IMR-90 (cell line): ENCODE measurements around the gene PLPP4. TPM values are rescaled to one million over a fixed set of nuclear protein-coding genes. Genes with fewer than 3 reads are reported as not detected.

Experiments
- ATAC-seq: fragments of 200-7000 bp; cut with Tn5 transposase; 2 replicates; pipeline ENCODE4 v1.9.1; 2020; ENCODE audit warnings: low read depth, mild to moderate bottlenecking, moderate library complexity
- BruUV-seq: library from RNA; stranded (reverse); fragments of 400-500 nt; replicated peaks from 2 replicates; lab custom pipeline; 2021; lab: Mats Ljungman, UMichigan
- CTCF ChIA-PET: fragments of 300-600 bp; formaldehyde crosslinking; extraction: SDS; loops from one replicate; lab custom pipeline; 2021; ENCODE audit warnings: antibody characterized with exemption; lab: Yijun Ruan, JAX
- POLR2A ChIA-PET: fragments of 300-600 bp; sonication (Branson Sonifier 250); formaldehyde crosslinking; loops from one replicate; lab custom pipeline; 2022; ENCODE audit warnings: antibody characterized with exemption; ENCODE audit not compliant: unreplicated experiment; lab: Charles Lee
- DNase-seq: peaks from one replicate; pipeline ENCODE4 v3.0.0; 2013
- H2AFZ ChIP-seq: replicated peaks from 2 replicates; pipeline ENCODE3; 2013; ENCODE audit warnings: low read length, mild to moderate bottlenecking; ENCODE audit not compliant: poor library complexity
- H2AK5ac ChIP-seq: 2 replicates; pipeline ENCODE4 v1.6.1; 2013; ENCODE audit warnings: low read depth, low read length, inconsistent platforms
- H2AK9ac ChIP-seq: replicated peaks from 2 replicates; pipeline ENCODE3; 2013; ENCODE audit warnings: mild to moderate bottlenecking, low read depth, low read length, moderate library complexity; ENCODE audit not compliant: poor library complexity
- H2BK120ac ChIP-seq: 2 replicates; pipeline ENCODE4 v1.6.1; 2013; ENCODE audit warnings: low read depth, low read length, inconsistent platforms
- H2BK15ac ChIP-seq: 3 replicates; pipeline ENCODE4 v1.6.1; 2013; ENCODE audit warnings: low read depth, low read length, inconsistent platforms
- H2BK20ac ChIP-seq: 2 replicates; pipeline ENCODE4 v1.6.1; 2013; ENCODE audit warnings: low read depth, mild to moderate bottlenecking, inconsistent platforms, low read length, moderate library complexity
- H2BK5ac ChIP-seq: 2 replicates; pipeline ENCODE4 v1.6.1; 2013; ENCODE audit warnings: mild to moderate bottlenecking, low read depth, low read length, inconsistent platforms; ENCODE audit not compliant: poor library complexity, severe bottlenecking
- H3K14ac ChIP-seq: replicated peaks from 2 replicates; pipeline ENCODE4 v1.6.1; 2013; ENCODE audit warnings: low read depth, low read length, inconsistent platforms
- H3K18ac ChIP-seq: 2 replicates; pipeline ENCODE4 v1.6.1; 2013; ENCODE audit warnings: low read depth, low read length, control low read depth
- H3K23ac ChIP-seq: 2 replicates; pipeline ENCODE4 v1.6.1; 2013; ENCODE audit warnings: low read depth, low read length, inconsistent platforms
- H3K27ac ChIP-seq: 2 replicates; pipeline ENCODE4 v1.5.1; 2013; ENCODE audit warnings: mild to moderate bottlenecking, control low read depth, low read length; ENCODE audit not compliant: insufficient read depth
- H3K27me3 ChIP-seq: 2 replicates; pipeline ENCODE4 v1.6.1; 2013; ENCODE audit warnings: low read length; ENCODE audit not compliant: control insufficient read depth, insufficient read depth
- H3K36me3 ChIP-seq: 2 replicates; pipeline ENCODE4 v1.6.1; 2013; ENCODE audit warnings: low read length, mixed read lengths; ENCODE audit not compliant: control insufficient read depth, insufficient read depth
- H3K4ac ChIP-seq: 2 replicates; pipeline ENCODE4 v1.6.1; 2013; ENCODE audit warnings: low read depth, low read length, inconsistent platforms
- H3K4me1 ChIP-seq: 2 replicates; pipeline ENCODE4 v1.6.1; 2013; ENCODE audit warnings: low read length, mixed read lengths; ENCODE audit not compliant: control insufficient read depth, insufficient read depth
- H3K4me2 ChIP-seq: 2 replicates; pipeline ENCODE4 v1.6.1; 2013; ENCODE audit warnings: low read depth, mild to moderate bottlenecking, control low read depth, low read length, moderate library complexity
- H3K4me3 ChIP-seq: 2 replicates; pipeline ENCODE4 v1.5.1; 2013; ENCODE audit warnings: low read depth, mild to moderate bottlenecking, control low read depth, low read length, moderate library complexity; ENCODE audit not compliant: insufficient read depth
- H3K56ac ChIP-seq: 2 replicates; pipeline ENCODE4 v1.6.1; 2013; ENCODE audit warnings: low read length, inconsistent platforms; ENCODE audit not compliant: insufficient read depth; ENCODE audit errors: extremely low read depth
- H3K79me1 ChIP-seq, 2 experiments: 2 replicates each; pipeline ENCODE4 v1.6.1; 2013; ENCODE audit warnings: low read length in 2 of 2, inconsistent platforms in 1 of 2, low read depth in 1 of 2
- H3K9ac ChIP-seq: 2 replicates; pipeline ENCODE4 v1.6.1; 2013; ENCODE audit warnings: low read depth, low read length, control low read depth
- H3K9me1 ChIP-seq: 2 replicates; pipeline ENCODE4 v1.6.1; 2013; ENCODE audit warnings: low read length, inconsistent platforms; ENCODE audit not compliant: insufficient read depth
- H3K9me3 ChIP-seq: 2 replicates; pipeline ENCODE4 v1.6.1; 2013; ENCODE audit warnings: low read length; ENCODE audit not compliant: control insufficient read depth, insufficient read depth
- H4K20me1 ChIP-seq: 2 replicates; pipeline ENCODE4 v1.6.1; 2013; ENCODE audit warnings: low read length, inconsistent platforms; ENCODE audit not compliant: insufficient read depth
- H4K5ac ChIP-seq: 2 replicates; pipeline ENCODE4 v1.6.1; 2013; ENCODE audit warnings: mild to moderate bottlenecking, low read depth, low read length, control low read depth
- H4K8ac ChIP-seq, 2 experiments: 2 replicates each; pipeline ENCODE4 v1.6.1; 2013; ENCODE audit warnings: low read depth in 2 of 2, low read length in 2 of 2, control low read depth in 1 of 2, inconsistent platforms in 1 of 2
- H4K91ac ChIP-seq: 2 replicates; pipeline ENCODE4 v1.6.1; 2013; ENCODE audit warnings: low read depth, low read length, inconsistent platforms; ENCODE audit not compliant: insufficient read depth
- BHLHE40 ChIP-seq: fragments of 150-350 bp; IDR thresholded peaks from 2 replicates; pipeline ENCODE4 v1.6.1; 2016; ENCODE audit warnings: mild to moderate bottlenecking, low read depth, low read length
- CEBPB ChIP-seq: IDR thresholded peaks from 2 replicates; pipeline ENCODE4 v1.6.1; 2012; ENCODE audit warnings: low read depth, low read length, improper control_type of control experiment
- CHD1 ChIP-seq: IDR thresholded peaks from 2 replicates; pipeline ENCODE4 v1.6.1; 2012; ENCODE audit warnings: low read depth, low read length, improper control_type of control experiment
- CTCF ChIP-seq: conservative IDR thresholded peaks from 2 replicates; pipeline ENCODE4 v1.5.1; 2012; ENCODE audit warnings: mild to moderate bottlenecking, low read depth, low read length, improper control_type of control experiment
- MAFK ChIP-seq: IDR thresholded peaks from 2 replicates; pipeline ENCODE4 v1.6.1; 2012; ENCODE audit warnings: low read depth, low read length, improper control_type of control experiment
- MAZ ChIP-seq: IDR thresholded peaks from 2 replicates; pipeline ENCODE4 v1.6.1; 2012; ENCODE audit warnings: low read depth, mild to moderate bottlenecking, low read length, improper control_type of control experiment, moderate library complexity, borderline replicate concordance
- MXI1 ChIP-seq: IDR thresholded peaks from 2 replicates; pipeline ENCODE4 v1.6.1; 2012; ENCODE audit warnings: low read depth, mild to moderate bottlenecking, low read length, moderate library complexity, borderline replicate concordance
- NFE2L2 ChIP-seq: fragments of 150-350 bp; IDR thresholded peaks from 2 replicates; pipeline ENCODE4 v1.6.1; 2016; ENCODE audit warnings: low read depth, mild to moderate bottlenecking, low read length
- POLR2A ChIP-seq: IDR thresholded peaks from 2 replicates; pipeline ENCODE4 v1.6.1; 2012; ENCODE audit warnings: mild to moderate bottlenecking, low read depth, low read length
- RFX5 ChIP-seq: IDR thresholded peaks from 2 replicates; pipeline ENCODE4 v1.8.0; 2012; ENCODE audit warnings: low read depth, mild to moderate bottlenecking, low read length, moderate library complexity
- SMC3 ChIP-seq: fragments of 150-350 bp; IDR thresholded peaks from 2 replicates; pipeline ENCODE4 v1.6.1; 2016; ENCODE audit warnings: low read depth, mild to moderate bottlenecking, antibody characterized with exemption, low read length, moderate library complexity
- USF2 ChIP-seq: fragments of 150-350 bp; IDR thresholded peaks from 2 replicates; pipeline ENCODE4 v1.6.1; 2017; ENCODE audit warnings: mild to moderate bottlenecking, antibody characterized with exemption, low read length, low read depth
- WGBS, 2 experiments: methylation state at CpG; one replicate each; pipeline versions ENCODE4 v1.1.5 to v1.1.7; 2013; ENCODE audit warnings: missing lambda C conversion rate in 2 of 2; ENCODE audit not compliant: insufficient read length in 1 of 2; ENCODE audit errors: extremely low coverage in 2 of 2; 5-methylcytosine and 5-hydroxymethylcytosine counted together
- dilution Hi-C: fragments of 300-500 bp; cut with HindIII; formaldehyde crosslinking; loops from one replicate; pipeline ENCODE4 v1.14.3; 2018; ENCODE audit warnings: low sequenced_read_pairs; ENCODE audit not compliant: unreplicated experiment
- in situ Hi-C: fragments of 300-500 bp; cut with MboI; formaldehyde crosslinking; loops from 3 replicates; pipeline ENCODE4 v1.14.3; 2019; ENCODE audit warnings: low sequenced_read_pairs, inconsistent platforms, mixed read lengths
- intact Hi-C: fragments of 100-400 bp; cut with micrococcal nuclease; formaldehyde crosslinking; loops from 2 replicates; pipeline ENCODE4 v1.10.0; 2022
- polyA plus RNA-seq, 3 experiments: library from polyadenylated mRNA; depleted of rRNA; stranded (reverse); fragments of >200 nt; gene quantifications; 2 replicates each; pipeline ENCODE4 v1.2.3, GENCODE V29; 2012; ENCODE audit warnings: low replicate concordance in 1 of 3
- total RNA-seq: library from RNA; depleted of rRNA; stranded (reverse); fragments of >200 nt; gene quantifications from 2 replicates; pipeline ENCODE4 v1.2.3, GENCODE V29; 2012
- TF ChIP-seq, protein P1 (sequence below): fragments of 150-350 bp; IDR thresholded peaks from 2 replicates; pipeline ENCODE4 v1.6.1; 2016; ENCODE audit warnings: low read depth, mild to moderate bottlenecking, low read length, moderate library complexity, borderline replicate concordance

Gene PLPP4
- total and polyA plus RNA-seq, 2 of the 4 experiments (the other 2 are of a cell fraction) = 0.18 to 0.60 TPM

DNA sequence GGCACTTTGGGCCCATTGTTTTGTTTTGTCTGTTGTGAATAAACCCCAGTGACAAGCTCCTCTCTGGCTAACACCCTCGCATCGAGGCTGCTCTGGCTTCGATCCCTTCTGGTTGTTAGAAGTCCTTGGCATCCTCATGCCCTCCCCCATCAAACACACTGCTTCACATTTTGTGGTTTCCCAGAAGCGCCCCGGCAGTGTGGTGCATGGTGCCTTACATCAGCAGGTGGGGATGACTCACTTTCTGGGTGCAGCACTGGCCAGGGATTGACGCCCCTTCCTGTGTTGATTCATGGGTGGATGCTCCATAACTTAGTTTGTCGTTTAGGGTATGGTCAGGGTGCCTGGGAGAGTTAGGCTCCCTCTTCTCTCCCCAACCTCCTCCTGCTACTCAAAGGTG lies 51.4 kb downstream of the PLPP4 start:
- DNase-seq = no peak
- no peak overlapping the region for H2AFZ ChIP-seq
- H3K4me1 ChIP-seq = no peaks in the 10 kb centered on the region
- H3K4me2 ChIP-seq = no peak overlapping the region
- dilution Hi-C loops = no loop called here
- no TSS peak for BruUV-seq
- H2AK5ac ChIP-seq = no peak overlapping the region
- no peak for TF ChIP-seq MAFK
- TF ChIP-seq MAZ = no peak
- no peak for TF ChIP-seq BHLHE40
- TF ChIP-seq USF2 = no peak
- TF ChIP-seq RFX5 = no peak
- no peak for TF ChIP-seq CHD1
- no peak for TF ChIP-seq SMC3
- TF ChIP-seq POLR2A = no peak
- no peak for TF ChIP-seq CEBPB
- no peak for TF ChIP-seq NFE2L2
- no peak for TF ChIP-seq MXI1
- TF ChIP-seq, protein P1, sequence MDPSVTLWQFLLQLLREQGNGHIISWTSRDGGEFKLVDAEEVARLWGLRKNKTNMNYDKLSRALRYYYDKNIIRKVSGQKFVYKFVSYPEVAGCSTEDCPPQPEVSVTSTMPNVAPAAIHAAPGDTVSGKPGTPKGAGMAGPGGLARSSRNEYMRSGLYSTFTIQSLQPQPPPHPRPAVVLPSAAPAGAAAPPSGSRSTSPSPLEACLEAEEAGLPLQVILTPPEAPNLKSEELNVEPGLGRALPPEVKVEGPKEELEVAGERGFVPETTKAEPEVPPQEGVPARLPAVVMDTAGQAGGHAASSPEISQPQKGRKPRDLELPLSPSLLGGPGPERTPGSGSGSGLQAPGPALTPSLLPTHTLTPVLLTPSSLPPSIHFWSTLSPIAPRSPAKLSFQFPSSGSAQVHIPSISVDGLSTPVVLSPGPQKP = no peak
- no peak for TF ChIP-seq CTCF
- POLR2A ChIA-PET = no interaction called here
- intact Hi-C loops = no loop called here
- no peak overlapping the region for H3K9ac ChIP-seq
- no peak overlapping the region for H2BK20ac ChIP-seq
- H3K9me3 ChIP-seq = peaks cover 18% of the 10 kb centered on the region
- no peak overlapping the region for H4K8ac ChIP-seq
- H2BK15ac ChIP-seq = no peak overlapping the region
- ATAC-seq = no peak
- H3K14ac ChIP-seq = no peak overlapping the region
- H3K4ac ChIP-seq = no peak overlapping the region
- no peaks in the 10 kb centered on the region for H4K20me1 ChIP-seq
- peak overlapping the region; percentile 63 for H2AK9ac ChIP-seq
- no peaks in the 10 kb centered on the region for H3K9me1 ChIP-seq
- H3K23ac ChIP-seq = no peak overlapping the region
- WGBS, 2 experiments = no CpG with 5 or more reads among the region's 7 CpGs
- H3K4me3 ChIP-seq = no peak overlapping the region
- H3K27ac ChIP-seq = no peak overlapping the region
- CTCF ChIA-PET = no interaction called here
- no peak overlapping the region for H2BK120ac ChIP-seq
- no peak overlapping the region for H4K91ac ChIP-seq
- H3K27me3 ChIP-seq = no peaks in the 10 kb centered on the region
- H3K56ac ChIP-seq = no peak overlapping the region
- H3K18ac ChIP-seq = no peak overlapping the region
- in situ Hi-C loops = no loop called here
- H3K79me1 ChIP-seq = no peaks in the 10 kb centered on the region
- H3K36me3 ChIP-seq = no peaks in the 10 kb centered on the region
- H4K5ac ChIP-seq = no peak overlapping the region
- no peak overlapping the region for H2BK5ac ChIP-seq
